HG03060 (cell line): ENCODE measurements around the gene ODAD4.
"Not testable (repeated sequence)": the region's sequence is repeated elsewhere in the genome, so short reads cannot be mapped to it uniquely, and the experiment has no call there.

ENCODE experiments used
- ATAC-seq: cut with Tn5 transposase; IDR thresholded peaks from one replicate; pipeline ENCODE4 v1.9.1; 2021; ENCODE audit warnings: low read depth, moderate number of reproducible peaks; ENCODE audit not compliant: unreplicated experiment

The ODAD4 gene

GRCh38 chr17:41912925-41913324 lies 17.5 kb upstream of the ODAD4 start:
- no peak for ATAC-seq

GRCh38 chr17:41913798-41914197 lies 16.6 kb upstream of the ODAD4 start:
- ATAC-seq = no peak

GRCh38 chr17:41914358-41914766 lies 16.1 kb upstream of the ODAD4 start:
- no peak for ATAC-seq

- ATAC-seq = no peak
Observed at GRCh38 chr17:41915020-41915419, 15.4 kb upstream of the ODAD4 start.

GRCh38 chr17:41915566-41915965 lies 14.9 kb upstream of the ODAD4 start:
- no peak for ATAC-seq

GRCh38 chr17:41917192-41917591 lies 13.2 kb upstream of the ODAD4 start:
- no peak for ATAC-seq

GRCh38 chr17:41917679-41918313 lies 12.6 kb upstream of the ODAD4 start:
- no peak for ATAC-seq

- ATAC-seq = peak; percentile 62
Observed at GRCh38 chr17:41918314-41919164, 11.9 kb upstream of the ODAD4 start, which contains the start of gene ACLY. Gene ACLY, minus strand, starts transcription at chr17:41918951. Its CDS starts 5,078 bp downstream, at chr17:41913873.

GRCh38 chr17:41919165-41919817 lies 11.1 kb upstream of the ODAD4 start:
- no peak for ATAC-seq

GRCh38 chr17:41919840-41920579 lies 10.4 kb upstream of the ODAD4 start:
- no peak for ATAC-seq

- no peak for ATAC-seq
Observed at GRCh38 chr17:41920580-41920955, 9.8 kb upstream of the ODAD4 start.

- no peak for ATAC-seq
Observed at GRCh38 chr17:41925991-41926590, 4.3 kb upstream of the ODAD4 start.

GRCh38 chr17:41928693-41929251 lies 1.6 kb upstream of the ODAD4 start:
- ATAC-seq = no peak

GRCh38 chr17:41930833-41931156 lies 378 bp downstream of the ODAD4 start:
- ATAC-seq = not testable (repeated sequence)

GRCh38 chr17:41931715-41932114 lies 1.3 kb downstream of the ODAD4 start:
- ATAC-seq = not testable (repeated sequence)

GRCh38 chr17:41932816-41933389 lies 2.5 kb downstream of the ODAD4 start:
- ATAC-seq = no peak

GRCh38 chr17:41935641-41936040 lies 5.2 kb downstream of the ODAD4 start:
- ATAC-seq = no peak

- no peak for ATAC-seq
Observed at GRCh38 chr17:41937970-41938954, 7.8 kb downstream of the ODAD4 start.
